Hippocampal formation (tissue), 2 donors: ENCODE measurements around the gene MRTFB.
"Not testable (repeated sequence)": the region's sequence is repeated elsewhere in the genome, so short reads cannot be mapped to it uniquely, and the experiment has no call there.

Experiments
- DNase-seq, 2 donors: peaks; one replicate each; lab custom pipeline; 2025; lab: John Stamatoyannopoulos, UW

Gene MRTFB

GRCh38 chr16:14070877-14071575 lies at the start of gene MRTFB:
Gene MRTFB, plus strand, starts transcription at chr16:14071319. Its CDS starts 69,288 bp downstream, at chr16:14140607.
- DNase-seq: no peak

- DNase-seq: not testable (repeated sequence)
Observed at GRCh38 chr16:14023526-14023925, 47.6 kb upstream of the MRTFB start.

- DNase-seq: no peak
Observed at GRCh38 chr16:14024283-14024682, 46.8 kb upstream of the MRTFB start.

- no peak for DNase-seq
Observed at GRCh38 chr16:14026572-14027285, 44.4 kb upstream of the MRTFB start.

GRCh38 chr16:14028202-14028601 lies 42.9 kb upstream of the MRTFB start:
- DNase-seq: no peak

- no peak for DNase-seq
Observed at GRCh38 chr16:14029658-14030057, 41.5 kb upstream of the MRTFB start.

- no peak for DNase-seq
Observed at GRCh38 chr16:14035092-14035491, 36.0 kb upstream of the MRTFB start.

GRCh38 chr16:14036889-14037288 lies 34.2 kb upstream of the MRTFB start:
- no peak for DNase-seq

GRCh38 chr16:14037960-14038359 lies 33.2 kb upstream of the MRTFB start:
- DNase-seq: no peak

- no peak for DNase-seq
Observed at GRCh38 chr16:14041164-14041563, 30.0 kb upstream of the MRTFB start.

- DNase-seq: no peak
Observed at GRCh38 chr16:14042706-14043105, 28.4 kb upstream of the MRTFB start.

- DNase-seq: no peak
Observed at GRCh38 chr16:14043278-14043677, 27.8 kb upstream of the MRTFB start.

GRCh38 chr16:14043793-14044192 lies 27.3 kb upstream of the MRTFB start:
- no peak for DNase-seq

GRCh38 chr16:14047121-14047859 lies 23.8 kb upstream of the MRTFB start:
- not testable (repeated sequence) for DNase-seq

- no peak for DNase-seq
Observed at GRCh38 chr16:14050291-14051027, 20.7 kb upstream of the MRTFB start.

- no peak for DNase-seq
Observed at GRCh38 chr16:14051103-14051729, 19.9 kb upstream of the MRTFB start.

GRCh38 chr16:14056970-14057369 lies 14.1 kb upstream of the MRTFB start:
- DNase-seq: no peak

GRCh38 chr16:14057878-14058382 lies 13.2 kb upstream of the MRTFB start:
- DNase-seq: no peak

- no peak for DNase-seq
Observed at GRCh38 chr16:14061732-14062259, 9.3 kb upstream of the MRTFB start.

GRCh38 chr16:14062261-14062660 lies 8.9 kb upstream of the MRTFB start:
- DNase-seq: no peak
